HG03095 (cell line): Measurements from ENCODE around the gene TINCR.

Source experiments
- ATAC-seq: cut with Tn5 transposase; IDR thresholded peaks from one replicate; pipeline ENCODE4 v1.9.1; 2021; ENCODE audit warnings: moderate library complexity; ENCODE audit not compliant: unreplicated experiment

The TINCR gene

GRCh38 chr19:5590151-5590864 is 22.6 kb upstream of the TINCR start:
- no peak for ATAC-seq

- ATAC-seq: no peak
Observed at GRCh38 chr19:5588906-5589676, 21.3 kb upstream of the TINCR start.

GRCh38 chr19:5588441-5588840 is 20.7 kb upstream of the TINCR start:
- ATAC-seq: no peak

- no peak for ATAC-seq
Observed at GRCh38 chr19:5587661-5588060, 19.9 kb upstream of the TINCR start.

- no peak for ATAC-seq
Observed at GRCh38 chr19:5587071-5587455, 19.3 kb upstream of the TINCR start.

- no peak for ATAC-seq
Observed at GRCh38 chr19:5586300-5587070, 18.7 kb upstream of the TINCR start.

GRCh38 chr19:5585461-5586299 is 17.9 kb upstream of the TINCR start:
- no peak for ATAC-seq

GRCh38 chr19:5580161-5580571 is 12.4 kb upstream of the TINCR start:
- no peak for ATAC-seq

- no peak for ATAC-seq
Observed at GRCh38 chr19:5579697-5580096, 11.9 kb upstream of the TINCR start.

GRCh38 chr19:5579286-5579685 is 11.5 kb upstream of the TINCR start:
- ATAC-seq: no peak

- no peak for ATAC-seq
Observed at GRCh38 chr19:5578097-5578846, 10.5 kb upstream of the TINCR start.

- ATAC-seq: no peak
Observed at GRCh38 chr19:5575590-5575989, 7.8 kb upstream of the TINCR start.

- no peak for ATAC-seq
Observed at GRCh38 chr19:5572556-5573286, 5.0 kb upstream of the TINCR start.

GRCh38 chr19:5571777-5572176 is 4.0 kb upstream of the TINCR start:
- ATAC-seq: no peak

GRCh38 chr19:5567970-5568407 is 236 bp upstream of the TINCR start:
- ATAC-seq: no peak

- no peak for ATAC-seq
Observed at GRCh38 chr19:5564930-5565329, 2.8 kb downstream of the TINCR start.

- ATAC-seq: no peak
Observed at GRCh38 chr19:5563935-5564612, 3.7 kb downstream of the TINCR start.

GRCh38 chr19:5563008-5563431 is 4.7 kb downstream of the TINCR start:
- ATAC-seq: no peak

GRCh38 chr19:5562280-5562679 is 5.5 kb downstream of the TINCR start:
- no peak for ATAC-seq
